Loucy (cell line): Measurements from ENCODE around the gene RIIAD1.

Experiments
- CTCF ChIP-seq: fragments of 200-600 bp; sonication (generic); conservative IDR thresholded peaks from 2 replicates; pipeline ENCODE4 v1.5.1; 2014; ENCODE audit warnings: mild to moderate bottlenecking, antibody characterized with exemption, low read length
- EZH2phosphoT487 ChIP-seq: fragments of 200-600 bp; IDR thresholded peaks from 2 replicates; pipeline ENCODE4 v1.6.1; 2018; ENCODE audit warnings: antibody characterized with exemption, mild to moderate bottlenecking, moderate library complexity, borderline replicate concordance

GRCh38 chr1:151711044-151711800 lies 10.1 kb upstream of the RIIAD1 start:
- TF ChIP-seq CTCF (no peak), EZH2phosphoT487 (no peak)
